ENCODE results near the gene PHF5A. TPM values are rescaled to one million over a fixed set of nuclear protein-coding genes. Genes with fewer than 3 reads are reported as not detected.

Gene PHF5A
- total and polyA plus RNA-seq, 2 experiments from 2014 or later, result 13.1 to 41.9 TPM

DNA sequence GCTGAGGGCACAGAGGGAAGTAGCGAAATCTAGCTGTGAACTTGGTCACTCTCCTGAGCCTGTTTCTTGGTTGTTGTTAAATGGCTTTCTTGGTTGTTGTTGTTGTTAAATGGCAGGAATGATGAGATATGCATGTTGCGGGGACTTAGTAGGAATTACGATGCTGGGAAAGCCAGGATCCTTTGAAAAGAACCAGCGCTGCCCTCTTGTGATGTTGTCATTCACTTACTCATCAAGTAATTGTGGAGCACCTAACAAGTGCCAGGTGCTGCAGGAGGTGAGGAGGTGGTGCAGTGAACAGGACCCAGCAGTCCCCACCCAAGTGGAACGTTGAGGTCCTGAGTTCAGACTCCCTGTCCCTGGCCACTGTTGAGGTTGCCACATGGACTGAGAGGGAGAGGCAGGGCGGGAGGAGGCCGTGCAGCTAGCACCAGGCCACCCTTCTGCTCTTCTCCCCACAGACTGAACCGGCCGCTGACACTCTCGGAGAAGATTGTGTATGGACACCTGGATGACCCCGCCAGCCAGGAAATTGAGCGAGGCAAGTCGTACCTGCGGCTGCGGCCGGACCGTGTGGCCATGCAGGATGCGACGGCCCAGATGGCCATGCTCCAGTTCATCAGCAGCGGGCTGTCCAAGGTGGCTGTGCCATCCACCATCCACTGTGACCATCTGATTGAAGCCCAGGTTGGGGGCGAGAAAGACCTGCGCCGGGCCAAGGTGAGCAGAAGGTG, 39.0 kb upstream of the PHF5A start:
- in situ Hi-C loops (cut with MboI), result no loop called here
- TF ChIP-seq EZH2 (IDR thresholded peaks at IDR 0.05; ENCODE audit: insufficient read depth, poor library complexity, severe bottlenecking), result no peak
- no peak for TF ChIP-seq EZH2phosphoT487 (IDR thresholded peaks at IDR 0.05; ENCODE audit: insufficient read depth, low read depth)

DNA sequence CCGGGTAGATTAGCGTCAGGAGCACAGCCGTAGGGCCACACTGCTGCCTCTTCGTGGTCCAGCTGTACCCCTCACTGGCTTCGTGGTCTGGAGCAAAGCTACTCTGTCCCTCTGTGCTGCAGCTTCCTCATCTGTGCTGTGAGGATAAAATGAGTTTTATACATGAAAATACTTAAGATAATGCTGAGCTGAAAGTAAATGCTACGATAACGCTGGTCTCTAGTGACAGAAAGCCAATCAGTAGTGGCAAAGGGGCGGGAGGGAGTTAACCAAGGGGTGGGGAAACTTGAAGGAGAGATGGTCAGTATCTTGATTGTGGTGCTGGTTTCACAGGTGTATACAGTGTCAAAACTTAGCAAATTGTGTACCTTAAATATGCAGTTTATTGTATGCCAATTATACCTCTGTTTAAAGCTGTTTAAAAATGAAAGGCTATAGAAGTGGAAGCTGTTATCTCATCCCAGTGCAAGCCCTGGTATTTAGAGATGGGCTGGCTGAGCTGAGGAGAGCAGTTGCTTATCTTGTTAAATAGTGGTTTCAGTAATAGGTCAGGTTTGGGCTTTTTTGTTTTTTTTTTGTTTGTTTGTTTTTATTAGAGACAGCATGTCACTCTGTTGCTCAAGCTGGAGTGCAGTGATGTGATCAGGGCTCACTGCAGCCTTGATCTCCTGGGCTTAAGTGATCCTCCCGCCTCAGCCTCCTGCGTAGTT, 37.2 kb upstream of the PHF5A start:
- Histone ChIP-seq H3K27me3 (replicated peaks; ENCODE audit: insufficient read depth) (no peaks in the 10 kb centered on the region), H3K4me2 (ENCODE audit: unreplicated experiment) (no peak overlapping the region), H2AFZ (no peak overlapping the region), H3K79me2 (ENCODE audit: insufficient read depth) (0 out of 2 replicates have a peak, but pooled peaks cover 3% of the 10 kb centered on the region), H3K27ac (no peak overlapping the region), H3K9me3 (ENCODE audit: low read depth) (no peaks in the 10 kb centered on the region), H3K9ac (no peak overlapping the region), H3K4me3 (no peak overlapping the region), H4K20me1 (ENCODE audit: insufficient read depth) (no peaks in the 10 kb centered on the region), H3F3A (ENCODE audit: insufficient read depth) (no peaks in the 10 kb centered on the region), H3K36me3 (ENCODE audit: low read depth) (no peaks in the 10 kb centered on the region), H3K9me2 (ENCODE audit: insufficient read depth) (no peaks in the 10 kb centered on the region), H3K4me1 (ENCODE audit: insufficient read depth) (peaks cover 4% of the 10 kb centered on the region; the same call in 1 of the 2 replicates)
- 90 to 93% methylated on average over 10 of the region's 10 CpGs for WGBS, 2 experiments (ENCODE audit: low coverage in 1 of 2, low lambda C conversion rate in 2 of 2, missing lambda C conversion rate in 2 of 2)
- no peak for TF ChIP-seq EZH2 (IDR thresholded peaks at IDR 0.05; ENCODE audit: insufficient read depth, poor library complexity, severe bottlenecking)
- no peak for TF ChIP-seq EZH2phosphoT487 (IDR thresholded peaks at IDR 0.05; ENCODE audit: insufficient read depth, low read depth)
- DNase-seq, result no peak
- in situ Hi-C loops (cut with MboI), result no loop called here

More for the DNA sequence above, 39.0 kb upstream of the PHF5A start:
- H3K79me2 ChIP-seq (ENCODE audit: insufficient read depth), result 0 out of 2 replicates have a peak, but pooled peaks cover 3% of the 10 kb centered on the region
- H3K4me2 ChIP-seq (ENCODE audit: unreplicated experiment), result no peak overlapping the region
- no peak overlapping the region for H2AFZ ChIP-seq
- H3K9me3 ChIP-seq (ENCODE audit: low read depth), result no peaks in the 10 kb centered on the region
- no peaks in the 10 kb centered on the region for H4K20me1 ChIP-seq (ENCODE audit: insufficient read depth)
- H3F3A ChIP-seq (ENCODE audit: insufficient read depth), result no peaks in the 10 kb centered on the region
- H3K9me2 ChIP-seq (ENCODE audit: insufficient read depth), result no peaks in the 10 kb centered on the region
- no peak overlapping the region for H3K9ac ChIP-seq
- H3K27me3 ChIP-seq (replicated peaks; ENCODE audit: insufficient read depth), result no peaks in the 10 kb centered on the region
- no peaks in the 10 kb centered on the region for H3K36me3 ChIP-seq (ENCODE audit: low read depth)
- H3K4me3 ChIP-seq, result no peak overlapping the region
- WGBS, 2 experiments (ENCODE audit: low coverage in 1 of 2, low lambda C conversion rate in 2 of 2, missing lambda C conversion rate in 2 of 2), result 88 to 91% methylated on average over 22 to 23 of the region's 23 CpGs
- no peak overlapping the region for H3K27ac ChIP-seq
- H3K4me1 ChIP-seq (ENCODE audit: insufficient read depth), result peaks cover 6% of the 10 kb centered on the region
- DNase-seq, result no peak

DNA sequence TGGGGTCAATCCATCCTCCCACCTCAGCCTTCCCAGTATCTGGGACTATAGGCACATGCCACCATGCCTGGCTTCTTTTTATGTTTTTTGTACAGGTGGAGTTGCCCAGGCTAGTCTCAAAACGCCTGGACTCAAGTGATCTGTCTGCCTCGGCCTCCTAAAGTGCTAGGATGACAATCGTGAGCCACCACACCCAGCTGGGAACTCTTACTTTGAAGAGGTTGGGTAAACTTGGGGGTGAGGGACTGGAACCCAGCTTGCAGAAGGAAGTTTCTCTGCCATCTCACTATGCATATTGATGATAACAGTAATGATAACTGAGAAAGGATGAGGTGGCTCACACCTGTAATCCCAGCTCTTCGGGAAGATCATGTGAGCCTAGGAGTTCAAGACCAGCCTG, 36.3 kb upstream of the PHF5A start:
- Histone ChIP-seq H3K9ac (no peak overlapping the region), H3K27ac (no peak overlapping the region), H3K4me3 (no peak overlapping the region), H3K4me2 (ENCODE audit: unreplicated experiment) (no peak overlapping the region), H3K27me3 (replicated peaks; ENCODE audit: insufficient read depth) (no peaks in the 10 kb centered on the region), H3K4me1 (ENCODE audit: insufficient read depth) (peaks cover 4% of the 10 kb centered on the region; the same call in 1 of the 2 replicates), H3K79me2 (ENCODE audit: insufficient read depth) (0 out of 2 replicates have a peak, but pooled peaks cover 3% of the 10 kb centered on the region), H3K9me3 (ENCODE audit: low read depth) (no peaks in the 10 kb centered on the region), H3K9me2 (ENCODE audit: insufficient read depth) (no peaks in the 10 kb centered on the region), H3F3A (ENCODE audit: insufficient read depth) (no peaks in the 10 kb centered on the region), H3K36me3 (ENCODE audit: low read depth) (no peaks in the 10 kb centered on the region), H4K20me1 (ENCODE audit: insufficient read depth) (no peaks in the 10 kb centered on the region), H2AFZ (no peak overlapping the region)
- TF ChIP-seq EZH2 (IDR thresholded peaks at IDR 0.05; ENCODE audit: insufficient read depth, poor library complexity, severe bottlenecking) (no peak), EZH2phosphoT487 (IDR thresholded peaks at IDR 0.05; ENCODE audit: insufficient read depth, low read depth) (no peak)
- 81 to 90% methylated on average over 4 of the region's 4 CpGs for WGBS, 2 experiments (ENCODE audit: low coverage in 1 of 2, low lambda C conversion rate in 2 of 2, missing lambda C conversion rate in 2 of 2)
- in situ Hi-C loops (cut with MboI), result no loop called here
- DNase-seq, result no peak

DNA sequence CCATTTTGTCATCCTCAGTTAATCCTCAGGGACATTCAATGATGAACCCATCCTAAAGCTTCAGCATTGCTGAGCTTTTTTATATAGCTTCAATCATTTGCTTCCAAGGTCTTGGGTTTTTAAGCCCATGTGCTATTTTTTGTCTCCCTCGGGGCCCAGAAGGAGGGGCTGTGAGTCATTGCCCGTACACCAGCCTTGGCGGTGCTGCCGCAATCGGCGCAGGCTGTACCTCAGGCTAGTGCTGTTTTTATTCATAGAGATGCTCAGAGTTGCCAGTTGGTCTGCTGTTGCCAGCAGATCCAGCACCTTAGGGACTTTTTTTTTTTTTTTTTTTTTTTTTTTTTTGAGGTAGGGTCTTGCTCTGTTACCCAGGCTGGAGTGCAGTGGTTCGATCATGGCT, 35.9 kb upstream of the PHF5A start:
- Histone ChIP-seq H3K27me3 (replicated peaks; ENCODE audit: insufficient read depth) (no peaks in the 10 kb centered on the region), H3K9me3 (ENCODE audit: low read depth) (no peaks in the 10 kb centered on the region), H3K9me2 (ENCODE audit: insufficient read depth) (no peaks in the 10 kb centered on the region), H3K4me2 (ENCODE audit: unreplicated experiment) (no peak overlapping the region), H4K20me1 (ENCODE audit: insufficient read depth) (no peaks in the 10 kb centered on the region), H3K9ac (no peak overlapping the region), H3K36me3 (ENCODE audit: low read depth) (no peaks in the 10 kb centered on the region), H3F3A (ENCODE audit: insufficient read depth) (no peaks in the 10 kb centered on the region), H3K27ac (no peak overlapping the region), H3K4me1 (ENCODE audit: insufficient read depth) (peaks cover 4% of the 10 kb centered on the region; the same call in 1 of the 2 replicates), H3K4me3 (no peak overlapping the region), H3K79me2 (ENCODE audit: insufficient read depth) (peaks cover 6% of the 10 kb centered on the region; the same call in 1 of the 2 replicates), H2AFZ (no peak overlapping the region)
- peak; percentile 76 for DNase-seq
- in situ Hi-C loops (cut with MboI), result no loop called here
- WGBS, 2 experiments (ENCODE audit: low coverage in 1 of 2, low lambda C conversion rate in 2 of 2, missing lambda C conversion rate in 2 of 2), result 41 to 54% methylated on average over 7 of the region's 7 CpGs
- TF ChIP-seq EZH2phosphoT487 (IDR thresholded peaks at IDR 0.05; ENCODE audit: insufficient read depth, low read depth) (no peak), EZH2 (IDR thresholded peaks at IDR 0.05; ENCODE audit: insufficient read depth, poor library complexity, severe bottlenecking) (no peak)
